ENCODE data around the gene SLA2.

DNA sequence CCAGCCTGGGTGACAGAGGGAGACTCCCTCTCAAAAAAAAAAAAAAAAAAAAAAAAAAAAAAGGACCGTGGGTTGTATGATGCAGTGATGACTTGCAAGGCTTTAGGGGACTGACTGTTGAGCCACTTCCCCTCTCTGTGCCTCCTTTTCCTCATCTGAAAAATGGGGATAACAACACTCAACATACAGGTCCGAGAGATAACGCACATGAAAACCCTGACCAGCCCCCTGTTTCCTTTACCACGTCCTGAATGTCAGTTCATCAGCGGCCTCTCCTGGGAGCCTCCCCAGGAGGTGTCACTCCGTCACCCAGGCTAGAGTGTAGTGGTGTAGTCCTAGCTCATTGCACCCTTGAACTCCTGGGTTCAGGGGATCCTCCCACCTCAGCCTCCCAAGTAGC is 3.9 kb downstream of the SLA2 start:
- TF ChIP-seq, protein P1, sequence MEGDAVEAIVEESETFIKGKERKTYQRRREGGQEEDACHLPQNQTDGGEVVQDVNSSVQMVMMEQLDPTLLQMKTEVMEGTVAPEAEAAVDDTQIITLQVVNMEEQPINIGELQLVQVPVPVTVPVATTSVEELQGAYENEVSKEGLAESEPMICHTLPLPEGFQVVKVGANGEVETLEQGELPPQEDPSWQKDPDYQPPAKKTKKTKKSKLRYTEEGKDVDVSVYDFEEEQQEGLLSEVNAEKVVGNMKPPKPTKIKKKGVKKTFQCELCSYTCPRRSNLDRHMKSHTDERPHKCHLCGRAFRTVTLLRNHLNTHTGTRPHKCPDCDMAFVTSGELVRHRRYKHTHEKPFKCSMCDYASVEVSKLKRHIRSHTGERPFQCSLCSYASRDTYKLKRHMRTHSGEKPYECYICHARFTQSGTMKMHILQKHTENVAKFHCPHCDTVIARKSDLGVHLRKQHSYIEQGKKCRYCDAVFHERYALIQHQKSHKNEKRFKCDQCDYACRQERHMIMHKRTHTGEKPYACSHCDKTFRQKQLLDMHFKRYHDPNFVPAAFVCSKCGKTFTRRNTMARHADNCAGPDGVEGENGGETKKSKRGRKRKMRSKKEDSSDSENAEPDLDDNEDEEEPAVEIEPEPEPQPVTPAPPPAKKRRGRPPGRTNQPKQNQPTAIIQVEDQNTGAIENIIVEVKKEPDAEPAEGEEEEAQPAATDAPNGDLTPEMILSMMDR (IDR thresholded peaks at IDR 0.05): no peak
- TF ChIP-seq USF2 (IDR thresholded peaks at IDR 0.05) (no peak), HOXB13 (CRISPR knock-in tag; IDR thresholded peaks at IDR 0.05; ENCODE audit: low read depth) (no peak), ZFP36 (IDR thresholded peaks at IDR 0.05; ENCODE audit: borderline replicate concordance, partially characterized antibody) (no peak), EP300 (IDR thresholded peaks at IDR 0.05) (no peak), ESRRA (IDR thresholded peaks at IDR 0.05; ENCODE audit: borderline replicate concordance, low read length) (no peak), POLR2A (IDR thresholded peaks at IDR 0.05; ENCODE audit: low read length) (no peak), MYC (IDR thresholded peaks at IDR 0.05; ENCODE audit: borderline replicate concordance, low read length) (no peak), RAD21 (conservative IDR thresholded peaks at IDR 0.05 in 1 of 2, IDR thresholded peaks at IDR 0.05 in 1 of 2) (no peak)
- TF ChIP-seq, protein P2, sequence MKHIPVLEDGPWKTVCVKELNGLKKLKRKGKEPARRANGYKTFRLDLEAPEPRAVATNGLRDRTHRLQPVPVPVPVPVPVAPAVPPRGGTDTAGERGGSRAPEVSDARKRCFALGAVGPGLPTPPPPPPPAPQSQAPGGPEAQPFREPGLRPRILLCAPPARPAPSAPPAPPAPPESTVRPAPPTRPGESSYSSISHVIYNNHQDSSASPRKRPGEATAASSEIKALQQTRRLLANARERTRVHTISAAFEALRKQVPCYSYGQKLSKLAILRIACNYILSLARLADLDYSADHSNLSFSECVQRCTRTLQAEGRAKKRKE (CRISPR knock-in tag; IDR thresholded peaks at IDR 0.05; ENCODE audit: low read depth): no peak
- TF ChIP-seq, protein P3, sequence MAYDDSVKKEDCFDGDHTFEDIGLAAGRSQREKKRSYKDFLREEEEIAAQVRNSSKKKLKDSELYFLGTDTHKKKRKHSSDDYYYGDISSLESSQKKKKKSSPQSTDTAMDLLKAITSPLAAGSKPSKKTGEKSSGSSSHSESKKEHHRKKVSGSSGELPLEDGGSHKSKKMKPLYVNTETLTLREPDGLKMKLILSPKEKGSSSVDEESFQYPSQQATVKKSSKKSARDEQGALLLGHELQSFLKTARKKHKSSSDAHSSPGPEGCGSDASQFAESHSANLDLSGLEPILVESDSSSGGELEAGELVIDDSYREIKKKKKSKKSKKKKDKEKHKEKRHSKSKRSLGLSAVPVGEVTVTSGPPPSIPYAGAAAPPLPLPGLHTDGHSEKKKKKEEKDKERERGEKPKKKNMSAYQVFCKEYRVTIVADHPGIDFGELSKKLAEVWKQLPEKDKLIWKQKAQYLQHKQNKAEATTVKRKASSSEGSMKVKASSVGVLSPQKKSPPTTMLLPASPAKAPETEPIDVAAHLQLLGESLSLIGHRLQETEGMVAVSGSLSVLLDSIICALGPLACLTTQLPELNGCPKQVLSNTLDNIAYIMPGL (CRISPR knock-in tag; IDR thresholded peaks at IDR 0.05; ENCODE audit: borderline replicate concordance): no peak
- TF ChIP-seq, protein P4, sequence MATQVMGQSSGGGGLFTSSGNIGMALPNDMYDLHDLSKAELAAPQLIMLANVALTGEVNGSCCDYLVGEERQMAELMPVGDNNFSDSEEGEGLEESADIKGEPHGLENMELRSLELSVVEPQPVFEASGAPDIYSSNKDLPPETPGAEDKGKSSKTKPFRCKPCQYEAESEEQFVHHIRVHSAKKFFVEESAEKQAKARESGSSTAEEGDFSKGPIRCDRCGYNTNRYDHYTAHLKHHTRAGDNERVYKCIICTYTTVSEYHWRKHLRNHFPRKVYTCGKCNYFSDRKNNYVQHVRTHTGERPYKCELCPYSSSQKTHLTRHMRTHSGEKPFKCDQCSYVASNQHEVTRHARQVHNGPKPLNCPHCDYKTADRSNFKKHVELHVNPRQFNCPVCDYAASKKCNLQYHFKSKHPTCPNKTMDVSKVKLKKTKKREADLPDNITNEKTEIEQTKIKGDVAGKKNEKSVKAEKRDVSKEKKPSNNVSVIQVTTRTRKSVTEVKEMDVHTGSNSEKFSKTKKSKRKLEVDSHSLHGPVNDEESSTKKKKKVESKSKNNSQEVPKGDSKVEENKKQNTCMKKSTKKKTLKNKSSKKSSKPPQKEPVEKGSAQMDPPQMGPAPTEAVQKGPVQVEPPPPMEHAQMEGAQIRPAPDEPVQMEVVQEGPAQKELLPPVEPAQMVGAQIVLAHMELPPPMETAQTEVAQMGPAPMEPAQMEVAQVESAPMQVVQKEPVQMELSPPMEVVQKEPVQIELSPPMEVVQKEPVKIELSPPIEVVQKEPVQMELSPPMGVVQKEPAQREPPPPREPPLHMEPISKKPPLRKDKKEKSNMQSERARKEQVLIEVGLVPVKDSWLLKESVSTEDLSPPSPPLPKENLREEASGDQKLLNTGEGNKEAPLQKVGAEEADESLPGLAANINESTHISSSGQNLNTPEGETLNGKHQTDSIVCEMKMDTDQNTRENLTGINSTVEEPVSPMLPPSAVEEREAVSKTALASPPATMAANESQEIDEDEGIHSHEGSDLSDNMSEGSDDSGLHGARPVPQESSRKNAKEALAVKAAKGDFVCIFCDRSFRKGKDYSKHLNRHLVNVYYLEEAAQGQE (IDR thresholded peaks at IDR 0.05): no peak
